ENCODE results near the gene SPAG9.
A peak's percentile ranks its signal among the peaks of the same experiment; 100 is the strongest.
"Not testable (repeated sequence)": the region's sequence is repeated elsewhere in the genome, so short reads cannot be mapped to it uniquely, and the experiment has no call there.

The SPAG9 gene

GRCh38 chr17:51150932-51151331 is 30.3 kb upstream of the SPAG9 start:
- H3K4me3 Mint-ChIP-seq = no peak overlapping the region
- H3K9me3 Mint-ChIP-seq = no peaks in the 10 kb centered on the region

GRCh38 chr17:51149163-51149562 is 28.5 kb upstream of the SPAG9 start:
- Mint-ChIP-seq H3K27ac (no peak overlapping the region), H3K36me3 (ENCODE audit: low read depth) (no peaks in the 10 kb centered on the region), H3K9me3 (no peaks in the 10 kb centered on the region), H3K4me3 (no peak overlapping the region), H3K4me1 (ENCODE audit: low read depth) (peaks cover 7% of the 10 kb centered on the region), H3K27me3 (ENCODE audit: low read depth) (no peaks in the 10 kb centered on the region)

More at GRCh38 chr17:51150932-51151331, 30.3 kb upstream of the SPAG9 start:
- H3K27me3 Mint-ChIP-seq (ENCODE audit: low read depth) = no peaks in the 10 kb centered on the region
- H3K27ac Mint-ChIP-seq = no peak overlapping the region
- peaks cover 14% of the 10 kb centered on the region for H3K4me1 Mint-ChIP-seq (ENCODE audit: low read depth)
- H3K36me3 Mint-ChIP-seq (ENCODE audit: low read depth) = peaks cover 5% of the 10 kb centered on the region

DNA sequence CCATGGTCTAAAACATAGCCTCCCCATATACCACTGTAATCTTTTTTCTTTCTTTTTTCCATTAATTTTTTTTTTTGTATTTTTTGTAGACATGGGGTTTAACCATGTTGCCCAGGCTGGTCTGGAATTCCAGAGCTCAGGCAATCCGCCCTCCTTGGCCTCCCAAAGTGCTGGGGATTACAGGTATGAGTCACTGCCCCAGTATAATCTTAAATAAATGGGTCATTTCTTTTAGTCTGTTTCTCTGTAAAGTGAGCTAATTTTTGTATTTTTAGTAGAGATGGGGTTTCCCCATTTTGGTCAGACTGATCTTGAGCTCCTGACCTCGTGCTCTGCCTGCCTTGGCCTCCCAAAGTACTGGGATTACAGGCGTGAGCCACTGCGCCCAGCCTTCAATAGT is 27.0 kb upstream of the SPAG9 start:
- no peak overlapping the region for H3K27ac Mint-ChIP-seq
- no peaks in the 10 kb centered on the region for H3K9me3 Mint-ChIP-seq
- H3K27me3 Mint-ChIP-seq (ENCODE audit: low read depth) = no peaks in the 10 kb centered on the region
- peaks cover 7% of the 10 kb centered on the region for H3K4me1 Mint-ChIP-seq (ENCODE audit: low read depth)
- H3K36me3 Mint-ChIP-seq (ENCODE audit: low read depth) = no peaks in the 10 kb centered on the region
- no peak overlapping the region for H3K4me3 Mint-ChIP-seq

GRCh38 chr17:51144266-51145022 is 23.8 kb upstream of the SPAG9 start:
- Mint-ChIP-seq H3K27ac (no peak overlapping the region), H3K27me3 (ENCODE audit: low read depth) (no peaks in the 10 kb centered on the region), H3K9me3 (no peaks in the 10 kb centered on the region), H3K36me3 (ENCODE audit: low read depth) (no peaks in the 10 kb centered on the region), H3K4me3 (no peak overlapping the region), H3K4me1 (ENCODE audit: low read depth) (peaks cover 7% of the 10 kb centered on the region)

DNA sequence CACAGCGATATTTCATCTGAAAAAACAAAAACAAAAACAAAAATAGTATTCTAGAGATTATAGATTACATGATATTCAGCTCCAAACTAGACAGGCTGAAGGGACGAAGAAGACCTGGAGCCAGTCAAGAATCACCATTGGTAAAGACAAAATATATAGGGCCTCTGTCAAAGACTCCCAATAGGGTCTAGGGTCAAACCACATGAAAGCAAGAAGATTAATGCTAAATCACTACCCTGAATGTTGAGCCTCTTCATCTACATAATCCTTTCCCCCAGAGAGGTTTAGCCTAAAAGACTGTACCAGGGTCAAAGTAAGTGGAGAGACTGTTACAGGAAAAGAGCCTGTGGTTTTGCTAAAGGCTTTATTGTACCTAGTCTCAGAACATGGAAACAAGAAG is 21.9 kb upstream of the SPAG9 start:
- no peaks in the 10 kb centered on the region for H3K9me3 Mint-ChIP-seq
- H3K36me3 Mint-ChIP-seq (ENCODE audit: low read depth) = no peaks in the 10 kb centered on the region
- H3K27ac Mint-ChIP-seq = no peak overlapping the region
- H3K4me1 Mint-ChIP-seq (ENCODE audit: low read depth) = peaks cover 4% of the 10 kb centered on the region
- no peaks in the 10 kb centered on the region for H3K27me3 Mint-ChIP-seq (ENCODE audit: low read depth)
- no peak overlapping the region for H3K4me3 Mint-ChIP-seq

- no peaks in the 10 kb centered on the region for H3K36me3 Mint-ChIP-seq (ENCODE audit: low read depth)
- no peaks in the 10 kb centered on the region for H3K27me3 Mint-ChIP-seq (ENCODE audit: low read depth)
- H3K9me3 Mint-ChIP-seq = peaks cover 3% of the 10 kb centered on the region
- no peak overlapping the region for H3K27ac Mint-ChIP-seq
- H3K4me3 Mint-ChIP-seq = no peak overlapping the region
- H3K4me1 Mint-ChIP-seq (ENCODE audit: low read depth) = peaks cover 3% of the 10 kb centered on the region
Observed at GRCh38 chr17:51135956-51136355, 15.3 kb upstream of the SPAG9 start.

- peaks cover 3% of the 10 kb centered on the region for H3K9me3 Mint-ChIP-seq
- H3K4me3 Mint-ChIP-seq = no peak overlapping the region
- no peaks in the 10 kb centered on the region for H3K36me3 Mint-ChIP-seq (ENCODE audit: low read depth)
Observed at GRCh38 chr17:51133365-51133764, 12.7 kb upstream of the SPAG9 start.

DNA sequence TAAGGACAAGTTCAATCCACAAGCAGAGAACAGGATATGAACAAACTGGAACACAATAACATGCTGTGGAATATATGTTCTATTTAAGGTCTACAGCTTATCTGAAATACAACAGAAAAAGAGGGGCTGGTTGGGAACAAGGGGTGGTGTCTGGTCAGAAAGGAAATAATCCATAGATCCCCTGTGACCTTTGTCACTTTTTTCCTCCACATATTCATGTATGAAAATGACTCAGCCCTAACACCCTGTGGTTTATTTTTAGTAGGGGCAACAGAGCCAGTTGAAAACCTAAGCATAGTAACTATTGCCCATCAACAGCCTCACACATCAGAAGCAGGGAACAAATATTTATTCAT is 12.3 kb upstream of the SPAG9 start:
- Mint-ChIP-seq H3K9me3 (peaks cover 3% of the 10 kb centered on the region), H3K4me1 (ENCODE audit: low read depth) (peaks cover 3% of the 10 kb centered on the region), H3K4me3 (no peak overlapping the region), H3K27me3 (ENCODE audit: low read depth) (no peaks in the 10 kb centered on the region), H3K27ac (no peak overlapping the region), H3K36me3 (ENCODE audit: low read depth) (no peaks in the 10 kb centered on the region)

More at GRCh38 chr17:51133365-51133764, 12.7 kb upstream of the SPAG9 start:
- H3K27ac Mint-ChIP-seq = no peak overlapping the region
- peaks cover 3% of the 10 kb centered on the region for H3K4me1 Mint-ChIP-seq (ENCODE audit: low read depth)
- no peaks in the 10 kb centered on the region for H3K27me3 Mint-ChIP-seq (ENCODE audit: low read depth)

GRCh38 chr17:51128076-51128475 is 7.4 kb upstream of the SPAG9 start:
- Mint-ChIP-seq H3K27ac (no peak overlapping the region), H3K9me3 (no peaks in the 10 kb centered on the region), H3K4me1 (ENCODE audit: low read depth) (no peaks in the 10 kb centered on the region), H3K4me3 (no peak overlapping the region), H3K27me3 (ENCODE audit: low read depth) (peaks cover 3% of the 10 kb centered on the region), H3K36me3 (ENCODE audit: low read depth) (no peaks in the 10 kb centered on the region)

GRCh38 chr17:51124640-51125503 is 4.2 kb upstream of the SPAG9 start:
- Mint-ChIP-seq H3K27me3 (ENCODE audit: low read depth) (peaks cover 3% of the 10 kb centered on the region), H3K4me3 (no peak overlapping the region), H3K36me3 (ENCODE audit: low read depth) (no peaks in the 10 kb centered on the region), H3K27ac (no peak overlapping the region), H3K4me1 (ENCODE audit: low read depth) (peaks cover 16% of the 10 kb centered on the region), H3K9me3 (no peaks in the 10 kb centered on the region)

- peaks cover 38% of the 10 kb centered on the region for H3K4me1 Mint-ChIP-seq (ENCODE audit: low read depth)
- H3K4me3 Mint-ChIP-seq = peak overlapping the region; percentile 15
- not testable (repeated sequence) for H3K27ac Mint-ChIP-seq; H3K9me3 Mint-ChIP-seq; H3K27me3 Mint-ChIP-seq (ENCODE audit: low read depth); H3K36me3 Mint-ChIP-seq (ENCODE audit: low read depth)
Observed at GRCh38 chr17:51122473-51123115, 1.9 kb upstream of the SPAG9 start.

- no peaks in the 10 kb centered on the region for H3K9me3 Mint-ChIP-seq
- H3K4me1 Mint-ChIP-seq (ENCODE audit: low read depth) = peaks cover 45% of the 10 kb centered on the region
- H3K4me3 Mint-ChIP-seq = peak overlapping the region; percentile 92
- peaks cover 3% of the 10 kb centered on the region for H3K27me3 Mint-ChIP-seq (ENCODE audit: low read depth)
- peak overlapping the region; percentile 98 for H3K27ac Mint-ChIP-seq
- H3K36me3 Mint-ChIP-seq (ENCODE audit: low read depth) = peaks cover under 1% of the 10 kb centered on the region
Observed at GRCh38 chr17:51121620-51122472, 1.2 kb upstream of the SPAG9 start.

DNA sequence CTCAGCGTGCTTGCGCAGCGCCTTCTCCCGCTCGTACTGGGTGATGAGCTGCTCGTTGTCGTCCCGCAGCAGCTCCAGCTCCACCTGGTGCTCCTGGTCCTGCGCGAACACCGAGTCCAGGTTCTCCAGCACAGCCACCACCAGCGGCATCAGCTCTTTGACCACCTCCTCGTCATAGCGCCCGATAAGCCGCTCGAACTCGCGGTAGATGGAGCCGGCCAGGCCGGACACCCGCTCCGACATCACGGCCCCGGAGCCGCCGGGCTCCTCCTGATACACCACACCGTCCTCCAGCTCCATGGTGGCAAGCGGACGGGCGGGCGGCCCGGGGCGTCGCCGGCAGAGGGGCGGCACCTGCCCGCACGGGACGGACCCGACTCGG is 320 bp downstream of the SPAG9 start:
- peaks cover 57% of the 10 kb centered on the region for H3K4me1 Mint-ChIP-seq (ENCODE audit: low read depth)
- peak overlapping the region; percentile 96 for H3K4me3 Mint-ChIP-seq
- no peaks in the 10 kb centered on the region for H3K9me3 Mint-ChIP-seq
- H3K27me3 Mint-ChIP-seq (ENCODE audit: low read depth) = peaks cover 3% of the 10 kb centered on the region
- H3K27ac Mint-ChIP-seq = peak overlapping the region; percentile 96
- H3K36me3 Mint-ChIP-seq (ENCODE audit: low read depth) = peaks cover 3% of the 10 kb centered on the region
